Measurements from ENCODE around the gene MTHFSD. TPM values are rescaled to one million over a fixed set of nuclear protein-coding genes. Genes with fewer than 3 reads are reported as not detected.

Gene MTHFSD
- total and polyA plus RNA-seq, 11 donors, result 3.9 to 17.0 (median 11.4) TPM

DNA sequence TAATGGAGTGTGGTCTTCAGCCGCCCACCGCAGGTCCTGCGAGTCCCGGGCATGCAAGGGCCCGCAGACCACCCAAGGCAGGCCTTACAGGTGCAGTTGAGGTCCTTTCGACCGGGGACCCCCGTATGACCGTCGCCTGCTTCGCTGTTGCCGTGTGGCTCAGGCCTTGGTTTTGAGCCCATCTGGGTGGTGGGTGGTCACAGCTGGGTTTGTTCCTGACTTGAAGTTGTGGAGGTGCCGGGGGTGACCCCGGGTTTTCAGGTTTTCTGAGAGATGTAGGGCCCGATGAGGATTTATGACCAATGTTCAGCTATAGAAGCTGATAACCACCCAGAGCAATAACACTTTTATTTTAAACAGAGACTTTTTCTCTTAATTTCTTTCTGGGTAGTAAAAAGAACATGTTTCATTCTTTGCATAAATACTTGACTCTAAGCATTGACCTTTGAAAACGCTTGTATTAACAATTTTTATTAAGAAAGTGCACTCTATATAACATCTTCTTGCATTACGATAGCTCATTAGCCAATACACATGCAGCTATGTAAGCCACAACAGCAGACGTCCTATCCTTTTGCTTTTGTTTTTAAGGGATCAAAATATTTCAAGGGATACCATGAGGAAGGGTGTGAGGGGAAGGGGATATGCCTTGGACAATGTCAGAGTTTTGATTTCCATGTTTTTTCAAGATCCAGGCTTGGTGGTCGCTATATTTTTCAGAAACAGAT is 25.2 kb upstream of the MTHFSD start:
- DNase-seq (no peak), ATAC-seq (no peak)
- 58 to 66% (median 61%) methylated on average over 19 of the region's 19 CpGs for WGBS, 4 donors
- peak overlapping the region in 4 of 12 donors; percentile 33 to 62 (median 52) for H3K4me3 ChIP-seq
- no peaks in the 10 kb centered on the region for H3K9me3 ChIP-seq
- peak overlapping the region in 8 of 12 donors; percentile 31 to 86 (median 72) for H3K27ac ChIP-seq
- no peak for TF ChIP-seq POLR2A (IDR thresholded peaks at IDR 0.05)
- TF ChIP-seq, protein P1, sequence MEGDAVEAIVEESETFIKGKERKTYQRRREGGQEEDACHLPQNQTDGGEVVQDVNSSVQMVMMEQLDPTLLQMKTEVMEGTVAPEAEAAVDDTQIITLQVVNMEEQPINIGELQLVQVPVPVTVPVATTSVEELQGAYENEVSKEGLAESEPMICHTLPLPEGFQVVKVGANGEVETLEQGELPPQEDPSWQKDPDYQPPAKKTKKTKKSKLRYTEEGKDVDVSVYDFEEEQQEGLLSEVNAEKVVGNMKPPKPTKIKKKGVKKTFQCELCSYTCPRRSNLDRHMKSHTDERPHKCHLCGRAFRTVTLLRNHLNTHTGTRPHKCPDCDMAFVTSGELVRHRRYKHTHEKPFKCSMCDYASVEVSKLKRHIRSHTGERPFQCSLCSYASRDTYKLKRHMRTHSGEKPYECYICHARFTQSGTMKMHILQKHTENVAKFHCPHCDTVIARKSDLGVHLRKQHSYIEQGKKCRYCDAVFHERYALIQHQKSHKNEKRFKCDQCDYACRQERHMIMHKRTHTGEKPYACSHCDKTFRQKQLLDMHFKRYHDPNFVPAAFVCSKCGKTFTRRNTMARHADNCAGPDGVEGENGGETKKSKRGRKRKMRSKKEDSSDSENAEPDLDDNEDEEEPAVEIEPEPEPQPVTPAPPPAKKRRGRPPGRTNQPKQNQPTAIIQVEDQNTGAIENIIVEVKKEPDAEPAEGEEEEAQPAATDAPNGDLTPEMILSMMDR (IDR thresholded peaks at IDR 0.05), result no peak
- H3K27me3 ChIP-seq, result peaks cover 21 to 68% (median 47%) of the 10 kb centered on the region in 9 donors
- intact Hi-C loops (cut with DNase I), result no loop called here
- peaks cover 0 to 34% (median 10%) of the 10 kb centered on the region in 12 donors for H3K4me1 ChIP-seq
- no peaks in the 10 kb centered on the region for H3K36me3 ChIP-seq

DNA sequence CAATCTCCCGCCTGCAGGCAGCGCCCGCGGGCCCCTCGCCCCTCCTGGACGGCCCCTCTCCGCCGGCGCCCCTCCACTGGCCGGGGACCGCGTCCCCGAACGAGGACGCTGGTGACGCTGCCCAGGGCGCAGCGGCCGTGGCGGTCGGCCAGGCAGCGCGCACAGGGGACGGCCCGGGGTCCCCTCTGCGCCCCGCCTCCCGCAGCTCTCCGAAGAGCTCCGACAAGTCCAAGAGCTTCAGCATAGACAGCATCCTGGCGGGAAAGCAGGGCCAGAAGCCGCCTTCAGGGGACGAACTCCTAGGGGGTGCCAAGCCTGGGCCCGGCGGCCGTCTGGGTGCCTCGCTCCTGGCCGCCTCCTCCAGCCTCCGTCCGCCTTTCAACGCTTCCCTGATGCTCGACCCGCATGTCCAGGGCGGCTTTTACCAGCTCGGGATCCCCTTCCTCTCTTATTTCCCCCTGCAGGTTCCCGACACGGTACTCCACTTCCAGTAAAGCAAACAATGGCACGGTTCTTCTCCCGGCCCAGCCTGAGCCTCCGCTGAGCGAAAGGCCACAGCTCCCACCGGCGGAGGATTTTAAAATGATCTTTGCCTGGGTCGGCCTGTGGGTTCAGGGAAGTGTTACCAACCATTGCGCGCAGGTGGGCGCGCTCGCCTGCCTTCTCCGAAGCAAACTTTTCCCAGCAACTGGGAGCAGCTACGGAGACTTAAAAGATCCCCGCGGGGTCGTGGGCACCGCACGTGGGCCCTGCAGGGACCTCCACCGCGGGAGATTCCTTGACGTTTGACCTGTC is 24.4 kb upstream of the MTHFSD start:
- H3K9me3 ChIP-seq, result no peaks in the 10 kb centered on the region
- TF ChIP-seq POLR2A (IDR thresholded peaks at IDR 0.05), result no peak
- TF ChIP-seq, protein P1 (IDR thresholded peaks at IDR 0.05), result no peak
- H3K27me3 ChIP-seq, result peaks cover 21 to 71% (median 49%) of the 10 kb centered on the region in 9 donors
- H3K27ac ChIP-seq, result peak overlapping the region; percentile 24 to 86 (median 68)
- H3K36me3 ChIP-seq, result no peaks in the 10 kb centered on the region
- intact Hi-C loops (cut with DNase I), result loop anchor here (5.0 to 10.0 kb wide), 11 partner anchors 75 to 483 kb away; no protein-coding TSS in a partner anchor
- 11 to 34% (median 19%) methylated on average over 38 to 69 of the region's 69 CpGs for WGBS, 4 donors
- peak overlapping the region in 10 of 12 donors; percentile 9 to 62 (median 28) for H3K4me3 ChIP-seq
- H3K4me1 ChIP-seq, result peaks cover 0 to 36% (median 11%) of the 10 kb centered on the region in 12 donors
- DNase-seq (peak in 1 of 5 donors; percentile 64), ATAC-seq (no peak)

DNA sequence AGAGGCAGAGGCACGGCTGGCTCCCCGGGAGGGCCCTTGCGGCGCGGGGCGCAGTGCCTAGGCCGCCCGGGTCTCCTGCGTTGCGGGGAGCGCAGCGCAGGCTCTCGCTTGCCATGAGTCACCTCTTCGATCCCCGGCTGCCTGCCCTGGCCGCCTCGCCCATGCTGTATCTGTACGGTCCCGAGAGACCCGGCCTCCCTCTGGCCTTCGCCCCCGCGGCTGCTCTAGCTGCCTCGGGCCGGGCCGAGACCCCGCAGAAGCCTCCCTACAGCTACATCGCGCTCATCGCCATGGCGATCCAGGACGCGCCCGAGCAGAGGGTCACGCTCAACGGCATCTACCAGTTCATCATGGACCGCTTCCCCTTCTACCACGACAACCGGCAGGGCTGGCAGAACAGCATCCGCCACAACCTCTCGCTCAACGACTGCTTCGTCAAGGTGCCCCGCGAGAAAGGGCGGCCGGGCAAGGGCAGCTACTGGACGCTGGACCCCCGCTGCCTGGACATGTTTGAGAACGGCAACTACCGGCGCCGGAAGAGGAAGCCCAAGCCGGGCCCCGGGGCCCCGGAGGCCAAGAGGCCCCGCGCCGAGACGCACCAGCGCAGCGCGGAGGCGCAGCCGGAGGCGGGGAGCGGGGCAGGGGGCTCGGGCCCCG is 23.7 kb upstream of the MTHFSD start:
- Histone ChIP-seq H3K4me1 (peaks cover 0 to 36% (median 11%) of the 10 kb centered on the region in 12 donors), H3K27me3 (peaks cover 21 to 76% (median 49%) of the 10 kb centered on the region in 9 donors), H3K9me3 (no peaks in the 10 kb centered on the region), H3K27ac (peak overlapping the region; percentile 24 to 86 (median 68)), H3K4me3 (peak overlapping the region in 11 of 12 donors; percentile 9 to 62 (median 26)), H3K36me3 (no peaks in the 10 kb centered on the region)
- TF ChIP-seq, protein P1 (IDR thresholded peaks at IDR 0.05), result no peak
- whole genome bisulfite sequencing, 4 donors, result 7 to 36% (median 13%) methylated on average over 21 to 69 of the region's 69 CpGs
- peak in 3 of 4 donors; percentile 8 to 56 (median 24) for ATAC-seq
- intact Hi-C loops (cut with DNase I), result loop anchor here (5.0 to 10.0 kb wide), 11 partner anchors 76 to 484 kb away; no protein-coding TSS in a partner anchor
- DNase-seq, result peak in 3 of 5 donors; percentile 71 to 80 (median 73)
